Limb (tissue), 2 donors: Measurements from ENCODE around the gene AIP.
A peak's percentile ranks its signal among the peaks of the same experiment; 100 is the strongest.

Source experiments
- DNase-seq, 2 donors: peaks; one replicate each; pipeline ENCODE4 v3.0.0-alpha.2; 2016; ENCODE audit errors: extremely low spot score in 2 of 2

AIP gene

GRCh38 chr11:67492801-67493547, 10.1 kb downstream of the AIP start:
- DNase-seq: no peak

GRCh38 chr11:67493548-67494370, 10.9 kb downstream of the AIP start:
- no peak for DNase-seq

GRCh38 chr11:67494371-67495233, 11.8 kb downstream of the AIP start:
- no peak for DNase-seq

DNA sequence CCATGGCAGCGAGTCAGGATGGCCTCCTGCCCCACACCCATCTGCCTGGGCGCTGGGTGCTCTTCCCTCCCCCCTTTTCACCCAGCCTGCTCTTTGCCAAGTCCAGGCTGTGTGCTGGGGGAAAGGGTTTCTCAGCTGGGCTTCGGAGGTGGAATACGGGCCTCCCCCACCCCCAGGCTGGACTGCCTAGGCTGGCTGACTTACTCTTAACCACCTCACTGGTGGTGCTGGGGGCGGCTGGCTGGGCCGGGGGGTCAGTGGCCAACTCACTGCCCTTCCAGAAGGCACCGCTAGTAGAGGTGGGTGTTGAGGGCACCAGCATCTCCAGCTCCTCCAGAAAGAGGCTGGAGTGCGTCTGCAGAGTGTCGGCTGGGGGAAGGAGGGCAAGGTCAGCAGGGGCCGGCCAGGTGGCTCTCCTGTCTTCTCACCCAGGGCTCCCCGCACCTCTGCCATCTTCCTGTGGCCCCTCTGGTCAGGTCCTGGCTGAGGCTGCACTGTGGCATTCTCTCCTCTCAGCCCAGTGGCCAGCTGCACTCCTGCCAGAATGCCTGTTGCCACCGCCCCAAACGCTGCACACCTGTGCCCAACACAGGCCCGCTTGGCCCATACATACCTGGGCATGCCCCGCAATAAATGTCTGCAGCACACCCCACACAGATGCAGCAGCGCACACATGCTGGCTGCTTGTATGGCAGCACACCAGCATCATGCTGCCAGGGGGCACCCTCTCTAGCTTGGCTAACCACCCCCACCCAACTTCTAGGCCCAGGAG, 12.6 kb downstream of the AIP start:
- no peak for DNase-seq

- DNase-seq: no peak
Observed at GRCh38 chr11:67496113-67496512, 13.3 kb downstream of the AIP start.

GRCh38 chr11:67497656-67498291, 14.9 kb downstream of the AIP start:
- no peak for DNase-seq

- DNase-seq: no peak
Observed at GRCh38 chr11:67498544-67498972, 15.7 kb downstream of the AIP start.

DNA sequence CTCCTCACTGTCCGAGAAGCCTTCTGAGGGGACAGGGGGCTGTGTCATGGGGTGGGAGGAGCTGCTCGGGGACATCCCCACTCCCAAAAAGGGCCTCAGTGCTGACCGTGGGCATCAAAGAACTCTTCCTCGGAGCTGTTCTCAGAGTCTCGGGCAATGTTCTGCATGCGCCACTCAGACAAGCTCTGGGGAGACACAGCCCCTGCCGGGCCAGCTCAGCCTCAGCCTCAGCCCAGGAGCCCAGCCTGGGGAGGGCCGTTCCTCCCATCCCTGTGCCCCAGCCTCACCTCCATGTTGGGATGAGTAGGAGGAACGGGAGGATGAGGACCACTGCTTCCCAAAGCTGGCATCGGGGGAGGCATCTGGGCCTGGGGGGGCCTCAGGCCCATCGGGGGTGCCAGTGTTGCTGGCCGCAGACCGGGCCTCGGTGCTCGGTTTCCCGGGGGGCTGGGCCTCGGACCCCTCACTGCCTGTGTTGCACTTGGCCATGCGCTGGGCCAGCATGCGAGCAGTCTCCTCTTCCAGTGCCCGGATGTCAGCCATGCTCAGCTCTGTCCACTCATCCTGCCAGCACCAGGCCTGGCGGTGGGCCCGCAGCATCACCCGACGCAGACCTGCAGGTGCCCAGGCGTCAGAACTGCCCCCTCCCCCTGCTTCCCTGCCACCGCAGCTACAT, 17.1 kb downstream of the AIP start:
- no peak for DNase-seq

GRCh38 chr11:67500484-67500821, 17.6 kb downstream of the AIP start:
- DNase-seq: no peak

DNA sequence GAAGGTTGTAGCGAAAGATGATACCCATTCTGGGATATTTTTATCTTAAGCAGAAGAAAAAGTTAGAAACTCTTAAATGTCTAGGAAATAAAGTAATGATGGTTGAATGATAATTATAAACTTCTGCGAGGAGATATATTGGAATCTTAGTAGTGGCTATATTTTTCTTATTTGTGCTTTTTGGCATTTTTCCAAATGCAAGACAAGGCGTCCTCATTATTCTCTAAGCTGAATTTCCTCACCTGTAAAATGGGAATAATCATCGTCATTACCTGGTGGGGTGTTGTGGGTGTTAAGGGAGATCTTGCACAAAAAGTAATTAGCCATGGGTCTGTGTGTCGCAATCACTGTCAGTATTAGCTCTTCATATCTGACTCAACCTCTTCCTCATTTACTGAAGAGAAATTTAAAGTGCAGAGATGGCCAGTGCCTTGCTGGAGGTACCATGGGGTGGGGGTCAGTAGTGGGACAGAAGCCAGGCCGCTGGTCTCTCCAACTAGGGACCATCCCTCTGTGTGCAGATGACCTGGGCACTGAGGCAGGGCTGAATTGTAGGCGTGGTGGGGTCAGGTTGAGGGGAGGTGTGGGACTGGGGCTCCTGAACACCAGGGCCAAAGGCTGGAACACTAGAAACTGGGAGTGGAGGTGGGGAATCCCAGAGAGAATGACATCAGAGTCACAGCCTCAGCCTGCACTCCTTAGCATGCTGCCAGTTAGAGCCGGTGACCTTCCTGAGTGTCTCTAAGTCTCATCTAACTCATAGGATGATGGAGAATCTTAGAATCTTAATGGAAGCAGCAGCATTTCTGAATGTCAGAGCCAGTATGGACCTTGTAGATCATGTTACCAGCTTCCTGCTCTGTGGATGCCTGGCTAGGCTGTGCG, 18.2 kb downstream of the AIP start:
- no peak for DNase-seq

GRCh38 chr11:67501854-67502253, 19.0 kb downstream of the AIP start:
- DNase-seq: no peak

DNA sequence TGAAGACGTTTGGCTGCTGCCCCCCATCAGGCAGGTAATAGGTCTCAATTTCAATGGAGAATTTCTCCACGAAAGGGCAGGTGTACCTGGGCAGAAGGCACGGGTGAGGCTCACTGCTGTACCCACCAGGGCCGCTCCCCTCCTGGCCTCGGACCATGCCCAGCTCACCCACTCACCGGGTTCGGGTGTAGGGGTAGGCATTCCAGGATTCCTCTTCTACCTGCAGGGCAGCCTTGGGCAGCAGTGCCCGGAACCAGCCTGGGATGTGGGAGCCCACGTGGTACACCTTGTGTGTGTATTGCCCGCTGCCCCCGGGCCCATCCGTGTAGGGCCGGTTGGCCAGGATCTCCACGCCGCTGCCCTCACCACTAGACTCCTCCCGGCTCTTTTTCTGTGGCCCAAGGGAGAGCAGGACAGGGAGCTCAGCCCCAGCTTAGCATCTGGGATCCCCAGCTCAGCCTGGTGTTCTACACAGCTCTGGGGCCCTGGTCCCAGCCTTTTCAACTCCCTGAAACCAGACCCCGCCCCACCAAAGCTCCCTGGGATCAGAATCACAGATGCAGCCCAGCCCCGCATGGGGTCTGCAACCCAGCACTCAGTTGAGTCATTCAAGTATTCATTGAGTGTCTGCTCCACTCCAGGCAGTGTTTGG, 19.6 kb downstream of the AIP start:
- no peak for DNase-seq

DNA sequence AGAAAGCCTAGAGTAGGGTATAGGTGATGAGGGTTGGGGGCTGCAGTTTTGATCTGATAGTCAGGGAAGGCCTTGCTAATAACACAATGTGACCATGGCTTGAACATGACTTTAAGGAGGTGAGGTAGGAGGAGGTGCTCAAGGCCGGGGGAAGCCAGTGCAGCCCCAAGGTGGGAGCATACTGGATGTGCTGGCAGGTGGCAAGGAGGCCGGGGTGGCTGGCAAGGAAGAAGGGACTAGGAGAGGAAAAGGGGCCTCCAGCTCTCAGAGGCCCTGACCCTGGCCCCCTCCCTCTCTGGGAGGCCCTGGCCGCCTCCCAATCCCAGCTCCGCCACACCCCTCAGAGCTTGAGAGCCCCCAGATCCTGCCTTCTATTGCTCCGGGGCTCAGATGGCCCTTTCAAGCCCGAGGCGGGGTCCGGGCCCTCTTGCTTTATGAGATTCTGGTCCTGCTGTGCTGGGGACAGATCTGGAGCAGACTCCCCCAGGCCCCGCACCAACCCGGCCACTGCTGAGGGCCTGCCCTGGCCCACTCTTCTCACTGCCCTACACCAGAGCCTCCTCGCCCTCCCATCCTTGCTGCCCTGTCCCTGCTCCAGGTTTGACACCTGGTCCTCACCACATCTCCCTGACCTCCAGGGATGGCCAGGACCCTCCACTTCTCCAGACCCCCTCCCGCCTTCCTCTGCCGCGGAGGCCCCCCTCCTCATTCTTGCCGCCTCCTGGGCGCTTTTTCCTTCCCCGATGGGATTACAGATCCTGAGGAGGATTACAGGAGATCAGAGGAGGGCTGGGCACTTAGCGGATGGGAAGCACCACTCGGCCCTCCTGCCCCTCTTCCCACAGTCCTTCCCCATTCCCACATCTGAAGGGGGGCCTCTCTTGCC, 20.5 kb downstream of the AIP start:
- no peak for DNase-seq

- peak in 1 of 2 donors; percentile 76 for DNase-seq
Observed at GRCh38 chr11:67504005-67504949, 21.5 kb downstream of the AIP start.

DNA sequence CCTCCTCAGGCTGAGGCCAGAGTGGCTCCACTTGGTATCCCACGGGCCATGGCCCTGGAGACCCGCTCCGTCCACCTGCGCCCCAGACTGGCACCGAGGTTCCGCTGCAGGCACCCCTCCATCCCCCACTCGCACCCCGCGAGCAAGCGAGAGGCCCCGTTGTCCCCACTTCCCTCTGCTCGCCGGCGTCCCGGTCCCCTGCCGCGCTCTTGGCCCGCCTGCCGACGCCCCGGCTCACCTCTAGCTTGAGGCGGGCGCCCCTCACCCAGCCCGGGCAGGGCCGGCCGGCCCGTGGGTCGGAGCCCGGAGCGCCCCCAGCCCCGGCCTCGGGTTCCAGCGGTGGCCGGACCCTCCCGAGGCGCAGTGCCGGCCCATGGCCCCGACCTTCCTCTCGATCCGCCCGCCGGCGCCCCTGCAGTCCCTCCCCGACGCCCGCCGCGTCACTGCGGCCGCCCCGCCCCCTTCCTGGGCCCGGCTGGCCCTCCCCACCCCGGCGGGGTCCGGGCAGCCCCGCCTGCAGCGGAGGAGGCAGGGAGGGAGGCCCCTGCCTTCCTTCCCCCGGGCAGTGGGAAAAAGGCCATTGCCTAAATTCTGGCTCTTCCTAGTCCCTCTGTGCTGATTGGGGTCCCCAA, 22.2 kb downstream of the AIP start, which contains the start of gene PITPNM1:
Gene PITPNM1, minus strand, starts transcription at position 414 of the 632 bp plus-strand sequence. CDS start 1,183 bp downstream, outside the sequence.
- DNase-seq: peak; percentile 34 to 81
